RWPE2 (cell line): ENCODE results near the gene TAOK2.

ENCODE experiments used
- ATAC-seq: fragments of 200-7000 bp; cut with Tn5 transposase; 3 replicates; pipeline ENCODE4 v1.9.1; 2021; ENCODE audit warnings: low read depth
- DNase-seq: peaks from one replicate; pipeline ENCODE4 v3.0.0-alpha.2; 2020; ENCODE audit warnings: low spot score
- H3K27ac ChIP-seq: fragments of 450-650 bp; 2 replicates; pipeline ENCODE4 v1.5.1; 2017; ENCODE audit warnings: mild to moderate bottlenecking; ENCODE audit not compliant: poor library complexity, severe bottlenecking
- H3K27me3 ChIP-seq: fragments of 250-450 bp; sonication (Bioruptor Pico); 2 replicates; pipeline ENCODE4 v1.5.1; 2021; ENCODE audit warnings: mild to moderate bottlenecking, moderate library complexity; ENCODE audit not compliant: insufficient read depth, poor library complexity, severe bottlenecking
- H3K36me3 ChIP-seq: fragments of 250-450 bp; sonication (Bioruptor Pico); 2 replicates; pipeline ENCODE4 v1.5.1; 2020; ENCODE audit warnings: low read depth, mild to moderate bottlenecking, moderate library complexity
- H3K4me1 ChIP-seq: fragments of 250-450 bp; sonication (Bioruptor Pico); 2 replicates; pipeline ENCODE4 v1.5.1; 2021; ENCODE audit warnings: mild to moderate bottlenecking, moderate library complexity; ENCODE audit not compliant: insufficient read depth, poor library complexity, severe bottlenecking
- H3K4me3 ChIP-seq: fragments of 250-450 bp; sonication (Bioruptor Pico); 2 replicates; pipeline ENCODE4 v1.5.1; 2021; ENCODE audit warnings: mild to moderate bottlenecking, moderate library complexity; ENCODE audit not compliant: severe bottlenecking
- H3K9me3 ChIP-seq: fragments of 250-450 bp; sonication (Bioruptor Pico); 2 replicates; pipeline ENCODE4 v1.5.1; 2021; ENCODE audit warnings: mild to moderate bottlenecking, moderate library complexity; ENCODE audit not compliant: severe bottlenecking
- TF ChIP-seq, protein P1 (sequence below): fragments of 450-650 bp; IDR thresholded peaks from one replicate; pipeline ENCODE4 v1.5.1; 2017; ENCODE audit warnings: mild to moderate bottlenecking, moderate library complexity; ENCODE audit not compliant: poor library complexity, severe bottlenecking

TAOK2 gene

DNA sequence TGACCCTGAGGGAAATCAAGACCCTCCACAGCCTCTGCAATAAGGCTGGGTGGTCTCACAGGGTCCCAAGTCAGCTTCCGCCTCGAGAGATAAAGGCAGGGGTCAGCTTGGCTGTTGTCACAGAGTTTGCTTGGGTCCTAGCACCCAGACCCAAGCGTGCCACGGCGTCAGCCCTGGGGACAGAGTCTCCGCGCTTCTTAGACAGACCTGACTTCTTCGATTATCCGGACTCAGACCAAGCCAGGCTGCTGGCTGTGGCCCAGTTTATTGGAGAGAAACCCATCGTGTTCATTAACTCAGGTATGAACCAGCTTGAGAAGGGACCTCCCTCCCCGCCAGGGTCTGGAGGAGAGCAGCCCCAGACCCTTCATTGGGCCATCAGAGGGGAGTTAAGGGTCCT lies 49.9 kb downstream of the TAOK2 start:
- Histone ChIP-seq H3K4me3 (no peak overlapping the region), H3K36me3 (no peaks in the 10 kb centered on the region), H3K27me3 (no peaks in the 10 kb centered on the region), H3K9me3 (no peaks in the 10 kb centered on the region), H3K27ac (no peak overlapping the region), H3K4me1 (no peaks in the 10 kb centered on the region)
- TF ChIP-seq, protein P1, sequence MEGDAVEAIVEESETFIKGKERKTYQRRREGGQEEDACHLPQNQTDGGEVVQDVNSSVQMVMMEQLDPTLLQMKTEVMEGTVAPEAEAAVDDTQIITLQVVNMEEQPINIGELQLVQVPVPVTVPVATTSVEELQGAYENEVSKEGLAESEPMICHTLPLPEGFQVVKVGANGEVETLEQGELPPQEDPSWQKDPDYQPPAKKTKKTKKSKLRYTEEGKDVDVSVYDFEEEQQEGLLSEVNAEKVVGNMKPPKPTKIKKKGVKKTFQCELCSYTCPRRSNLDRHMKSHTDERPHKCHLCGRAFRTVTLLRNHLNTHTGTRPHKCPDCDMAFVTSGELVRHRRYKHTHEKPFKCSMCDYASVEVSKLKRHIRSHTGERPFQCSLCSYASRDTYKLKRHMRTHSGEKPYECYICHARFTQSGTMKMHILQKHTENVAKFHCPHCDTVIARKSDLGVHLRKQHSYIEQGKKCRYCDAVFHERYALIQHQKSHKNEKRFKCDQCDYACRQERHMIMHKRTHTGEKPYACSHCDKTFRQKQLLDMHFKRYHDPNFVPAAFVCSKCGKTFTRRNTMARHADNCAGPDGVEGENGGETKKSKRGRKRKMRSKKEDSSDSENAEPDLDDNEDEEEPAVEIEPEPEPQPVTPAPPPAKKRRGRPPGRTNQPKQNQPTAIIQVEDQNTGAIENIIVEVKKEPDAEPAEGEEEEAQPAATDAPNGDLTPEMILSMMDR: no peak
- no peak for ATAC-seq
- no peak for DNase-seq

DNA sequence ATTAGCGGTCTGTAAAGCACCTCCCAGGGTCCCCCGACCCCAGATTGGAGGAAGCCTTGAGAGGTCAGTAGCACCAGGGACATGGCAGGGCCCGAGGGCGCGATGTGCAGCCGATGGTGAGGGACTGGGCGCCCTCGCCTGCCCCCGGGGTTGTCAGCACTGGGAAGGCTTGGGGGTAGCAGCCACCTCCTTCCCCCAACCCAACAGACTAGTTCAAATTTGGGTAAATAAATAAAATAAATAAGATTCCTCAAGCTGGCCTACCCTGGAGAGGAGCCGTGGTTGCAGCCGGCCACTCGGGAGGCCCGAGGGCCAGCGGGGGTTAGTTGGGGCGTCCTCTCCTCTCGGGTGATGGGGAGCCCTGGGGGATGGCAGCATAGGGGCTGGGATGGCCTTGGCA lies 50.8 kb downstream of the TAOK2 start:
- Histone ChIP-seq H3K4me1 (no peaks in the 10 kb centered on the region), H3K27ac (no peak overlapping the region), H3K27me3 (no peaks in the 10 kb centered on the region), H3K9me3 (no peaks in the 10 kb centered on the region), H3K36me3 (no peaks in the 10 kb centered on the region), H3K4me3 (no peak overlapping the region)
- DNase-seq (no peak), ATAC-seq (no peak)
- TF ChIP-seq, protein P1: no peak

DNA sequence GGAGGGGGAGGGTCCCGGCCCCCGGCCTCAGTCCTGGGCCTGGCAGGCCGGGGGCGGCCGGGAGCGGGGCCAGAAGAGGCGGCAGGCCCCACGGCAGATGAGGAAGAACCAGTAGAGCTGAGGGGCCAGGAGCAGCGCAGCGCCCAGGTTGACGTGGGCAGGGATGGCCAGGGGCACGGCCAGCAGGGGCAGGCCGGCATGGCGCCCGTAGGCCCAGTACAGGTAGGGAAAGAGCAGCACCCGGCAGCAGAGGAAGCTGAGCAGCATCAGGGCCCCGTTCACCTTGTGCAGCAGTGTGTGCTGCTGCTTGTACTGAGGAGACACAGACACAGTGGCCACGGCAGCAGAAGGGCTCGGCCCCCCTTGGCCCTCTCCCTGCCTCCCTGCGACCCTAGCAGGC lies 51.5 kb downstream of the TAOK2 start:
- H3K27ac ChIP-seq: no peak overlapping the region
- ATAC-seq (no peak), DNase-seq (no peak)
- H3K36me3 ChIP-seq: no peaks in the 10 kb centered on the region
- TF ChIP-seq, protein P1: no peak
- no peaks in the 10 kb centered on the region for H3K4me1 ChIP-seq
- H3K9me3 ChIP-seq: no peaks in the 10 kb centered on the region
- no peak overlapping the region for H3K4me3 ChIP-seq
- H3K27me3 ChIP-seq: peaks cover under 1% of the 10 kb centered on the region

DNA sequence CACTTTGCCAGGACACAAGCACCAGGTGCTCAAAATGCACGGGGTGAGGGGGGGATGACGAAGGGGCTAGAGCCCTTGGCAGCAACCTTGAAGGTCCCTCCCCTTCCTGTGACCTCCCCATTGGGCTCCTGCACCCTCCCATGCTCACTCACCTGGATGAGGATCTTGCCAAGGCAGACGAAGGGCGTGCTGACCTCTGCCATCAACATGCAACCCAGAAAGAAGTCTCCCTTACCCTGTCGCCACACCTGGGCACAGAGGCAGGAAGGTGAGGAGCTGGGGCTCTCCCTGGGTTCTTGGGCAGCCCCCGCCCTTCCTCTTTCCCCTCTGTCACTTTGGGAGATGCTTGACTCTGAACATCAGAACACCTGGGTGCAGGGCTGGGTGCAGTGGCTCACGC lies 51.9 kb downstream of the TAOK2 start:
- H3K36me3 ChIP-seq: no peaks in the 10 kb centered on the region
- peaks cover 3% of the 10 kb centered on the region for H3K27me3 ChIP-seq
- ATAC-seq: no peak
- TF ChIP-seq, protein P1: no peak
- H3K27ac ChIP-seq: no peak overlapping the region
- H3K4me1 ChIP-seq: no peaks in the 10 kb centered on the region
- no peak overlapping the region for H3K4me3 ChIP-seq
- no peaks in the 10 kb centered on the region for H3K9me3 ChIP-seq
- DNase-seq: no peak

DNA sequence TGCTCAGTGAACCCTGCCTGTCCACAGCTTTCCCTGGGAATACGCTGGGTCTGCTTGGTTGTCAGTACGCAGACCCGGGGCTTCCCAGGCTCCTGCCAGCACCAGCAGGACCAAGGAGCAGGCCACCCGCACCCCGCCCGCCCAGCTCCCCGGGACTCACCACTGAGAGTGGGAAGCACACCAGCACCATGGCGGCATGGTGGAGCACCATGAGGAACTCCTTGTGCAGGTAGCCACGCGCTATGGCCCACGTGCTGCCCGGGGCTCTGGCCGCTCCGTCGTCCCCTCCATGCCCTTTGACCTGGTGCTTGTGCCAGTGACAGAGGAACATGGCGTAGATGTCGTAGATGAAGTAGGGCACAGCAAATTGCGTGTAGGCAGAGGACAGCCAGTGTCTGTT lies 52.8 kb downstream of the TAOK2 start:
- DNase-seq: no peak
- peaks cover 6% of the 10 kb centered on the region for H3K27me3 ChIP-seq
- H3K4me1 ChIP-seq: no peaks in the 10 kb centered on the region
- TF ChIP-seq, protein P1: no peak
- no peak overlapping the region for H3K27ac ChIP-seq
- ATAC-seq: no peak
- H3K9me3 ChIP-seq: no peaks in the 10 kb centered on the region
- no peaks in the 10 kb centered on the region for H3K36me3 ChIP-seq
- no peak overlapping the region for H3K4me3 ChIP-seq
